IMR-90 (cell line): ENCODE data around the gene TMEM168.

Experiments
- CEBPB ChIP-seq: IDR thresholded peaks from 2 replicates; pipeline ENCODE4 v1.6.1; 2012; ENCODE audit warnings: low read depth, low read length, improper control_type of control experiment
- CHD1 ChIP-seq: IDR thresholded peaks from 2 replicates; pipeline ENCODE4 v1.6.1; 2012; ENCODE audit warnings: low read depth, low read length, improper control_type of control experiment
- FOS ChIP-seq: fragments of 150-350 bp; IDR thresholded peaks from 2 replicates; pipeline ENCODE4 v1.6.1; 2016; ENCODE audit warnings: low read depth, low read length
- MAFK ChIP-seq: IDR thresholded peaks from 2 replicates; pipeline ENCODE4 v1.6.1; 2012; ENCODE audit warnings: low read depth, low read length, improper control_type of control experiment
- MAZ ChIP-seq: IDR thresholded peaks from 2 replicates; pipeline ENCODE4 v1.6.1; 2012; ENCODE audit warnings: low read depth, mild to moderate bottlenecking, low read length, improper control_type of control experiment, moderate library complexity, borderline replicate concordance
- POLR2A ChIP-seq: IDR thresholded peaks from 2 replicates; pipeline ENCODE4 v1.6.1; 2012; ENCODE audit warnings: mild to moderate bottlenecking, low read depth, low read length
- RAD21 ChIP-seq: IDR thresholded peaks from 2 replicates; pipeline ENCODE4 v1.6.1; 2012; ENCODE audit warnings: low read length, improper control_type of control experiment
- RCOR1 ChIP-seq: IDR thresholded peaks from 2 replicates; pipeline ENCODE4 v1.6.1; 2012; ENCODE audit warnings: mild to moderate bottlenecking, low read length, improper control_type of control experiment; ENCODE audit not compliant: insufficient replicate concordance
- RFX5 ChIP-seq: IDR thresholded peaks from 2 replicates; pipeline ENCODE4 v1.8.0; 2012; ENCODE audit warnings: low read depth, mild to moderate bottlenecking, low read length, moderate library complexity
- SMC3 ChIP-seq: fragments of 150-350 bp; IDR thresholded peaks from 2 replicates; pipeline ENCODE4 v1.6.1; 2016; ENCODE audit warnings: low read depth, mild to moderate bottlenecking, antibody characterized with exemption, low read length, moderate library complexity
- TF ChIP-seq, protein P1 (sequence below): conservative IDR thresholded peaks from 2 replicates; pipeline ENCODE4 v1.5.1; 2012; ENCODE audit warnings: mild to moderate bottlenecking, low read depth, low read length, improper control_type of control experiment
- TF ChIP-seq, protein P2 (sequence below): fragments of 150-350 bp; IDR thresholded peaks from 2 replicates; pipeline ENCODE4 v1.6.1; 2017; ENCODE audit warnings: mild to moderate bottlenecking, antibody characterized with exemption, low read length, low read depth

DNA sequence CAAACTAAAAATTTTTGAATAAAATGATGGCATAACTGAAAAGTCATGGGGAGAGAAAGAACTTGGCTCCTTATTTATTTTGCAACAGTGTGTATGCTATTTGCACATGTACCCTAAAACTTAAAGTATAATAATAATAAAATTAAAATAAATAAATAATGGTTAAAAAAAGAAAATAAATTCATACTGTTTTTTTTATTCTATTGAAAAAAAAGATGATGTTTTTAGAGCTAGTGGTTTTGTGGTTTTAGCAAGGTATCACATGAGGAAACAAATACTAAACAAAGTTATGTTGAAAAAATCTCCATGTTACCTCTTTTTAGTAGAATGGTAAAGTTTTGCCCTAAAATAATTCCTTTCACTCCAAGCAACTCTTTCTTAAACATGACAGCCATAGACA, 26.2 kb downstream of the TMEM168 start:
- TF ChIP-seq, protein P1, sequence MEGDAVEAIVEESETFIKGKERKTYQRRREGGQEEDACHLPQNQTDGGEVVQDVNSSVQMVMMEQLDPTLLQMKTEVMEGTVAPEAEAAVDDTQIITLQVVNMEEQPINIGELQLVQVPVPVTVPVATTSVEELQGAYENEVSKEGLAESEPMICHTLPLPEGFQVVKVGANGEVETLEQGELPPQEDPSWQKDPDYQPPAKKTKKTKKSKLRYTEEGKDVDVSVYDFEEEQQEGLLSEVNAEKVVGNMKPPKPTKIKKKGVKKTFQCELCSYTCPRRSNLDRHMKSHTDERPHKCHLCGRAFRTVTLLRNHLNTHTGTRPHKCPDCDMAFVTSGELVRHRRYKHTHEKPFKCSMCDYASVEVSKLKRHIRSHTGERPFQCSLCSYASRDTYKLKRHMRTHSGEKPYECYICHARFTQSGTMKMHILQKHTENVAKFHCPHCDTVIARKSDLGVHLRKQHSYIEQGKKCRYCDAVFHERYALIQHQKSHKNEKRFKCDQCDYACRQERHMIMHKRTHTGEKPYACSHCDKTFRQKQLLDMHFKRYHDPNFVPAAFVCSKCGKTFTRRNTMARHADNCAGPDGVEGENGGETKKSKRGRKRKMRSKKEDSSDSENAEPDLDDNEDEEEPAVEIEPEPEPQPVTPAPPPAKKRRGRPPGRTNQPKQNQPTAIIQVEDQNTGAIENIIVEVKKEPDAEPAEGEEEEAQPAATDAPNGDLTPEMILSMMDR = no peak
- TF ChIP-seq RAD21 (no peak), POLR2A (no peak), MAZ (no peak), MAFK (no peak), RCOR1 (no peak), RFX5 (no peak), FOS (no peak), CHD1 (no peak), CEBPB (no peak), SMC3 (no peak)
- TF ChIP-seq, protein P2, sequence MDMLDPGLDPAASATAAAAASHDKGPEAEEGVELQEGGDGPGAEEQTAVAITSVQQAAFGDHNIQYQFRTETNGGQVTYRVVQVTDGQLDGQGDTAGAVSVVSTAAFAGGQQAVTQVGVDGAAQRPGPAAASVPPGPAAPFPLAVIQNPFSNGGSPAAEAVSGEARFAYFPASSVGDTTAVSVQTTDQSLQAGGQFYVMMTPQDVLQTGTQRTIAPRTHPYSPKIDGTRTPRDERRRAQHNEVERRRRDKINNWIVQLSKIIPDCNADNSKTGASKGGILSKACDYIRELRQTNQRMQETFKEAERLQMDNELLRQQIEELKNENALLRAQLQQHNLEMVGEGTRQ = no peak
